ENCODE data around the gene EPHB3.

GRCh38 chr3:184591789-184592188 lies 30.2 kb downstream of the EPHB3 start:
- no peak for TF ChIP-seq CTCF (IDR thresholded peaks at IDR 0.05)
- no peak for TF ChIP-seq POLR2A (IDR thresholded peaks at IDR 0.05)
